DMS 273 (cell line): ENCODE data around the gene KRT3.

Experiments used
- DNase-seq: peaks from one replicate; lab custom pipeline; 2025; ENCODE audit not compliant: unreplicated experiment; lab: John Stamatoyannopoulos, UW

Gene KRT3

DNA sequence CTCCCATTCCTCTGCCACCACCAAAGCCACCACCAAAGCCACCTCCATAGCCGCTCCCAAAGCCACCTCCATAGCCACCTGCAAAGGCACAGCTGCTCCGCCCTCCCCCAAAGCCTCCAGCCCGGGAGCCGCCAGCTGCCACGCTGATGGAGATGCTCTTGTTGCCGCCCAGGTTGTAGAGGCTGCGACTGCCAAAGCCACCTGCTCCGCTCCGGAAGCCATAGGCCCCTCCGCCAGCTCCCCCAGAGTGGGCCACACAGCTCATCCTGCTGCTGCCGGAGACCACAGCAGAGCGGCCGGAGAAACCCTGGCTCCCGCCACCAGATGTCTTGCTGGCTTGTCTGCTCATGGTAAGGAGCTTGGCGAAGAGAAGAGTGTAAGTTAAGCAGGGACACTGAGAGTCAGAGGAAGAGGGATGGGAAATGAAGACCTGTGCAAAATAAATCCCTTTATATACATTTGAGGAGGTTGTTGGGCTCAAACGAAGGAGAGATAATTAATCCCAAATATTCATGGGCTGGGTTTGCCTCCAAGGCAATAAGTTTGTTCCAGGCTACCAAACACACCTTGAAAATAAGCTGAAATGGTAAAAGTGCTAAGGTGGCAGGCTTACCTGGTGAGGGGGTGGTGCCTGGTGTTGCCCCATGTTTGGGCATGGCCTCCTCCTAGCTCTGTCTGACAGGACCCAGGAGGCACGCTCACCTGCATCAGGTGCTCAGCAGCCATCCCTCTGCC, at the start of gene KRT3:
Gene KRT3, minus strand, starts transcription at position 424 of the 735 bp plus-strand sequence. Its CDS starts 75 bp downstream, at position 349.
- DNase-seq: no peak

DNA sequence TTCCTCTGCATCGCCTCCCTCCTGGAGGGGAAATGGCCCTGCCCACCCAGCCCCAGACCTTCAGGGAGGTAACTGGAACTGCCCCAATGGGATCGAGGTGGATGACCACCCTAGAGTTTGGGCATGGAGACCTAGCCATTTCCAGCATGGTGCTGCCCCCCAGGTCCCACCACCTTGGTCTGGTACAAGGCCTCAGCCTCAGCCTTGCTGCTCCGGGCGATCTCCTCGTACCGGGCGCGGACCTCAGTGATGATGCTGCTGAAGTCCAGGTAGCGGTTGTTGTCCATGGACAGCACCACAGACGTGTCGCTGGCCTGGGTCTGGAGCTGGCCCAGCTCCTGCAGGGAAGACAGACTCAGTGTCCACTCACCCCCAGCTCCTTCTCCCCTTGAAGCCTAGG, 48.5 kb upstream of the KRT3 start:
- DNase-seq: no peak

DNA sequence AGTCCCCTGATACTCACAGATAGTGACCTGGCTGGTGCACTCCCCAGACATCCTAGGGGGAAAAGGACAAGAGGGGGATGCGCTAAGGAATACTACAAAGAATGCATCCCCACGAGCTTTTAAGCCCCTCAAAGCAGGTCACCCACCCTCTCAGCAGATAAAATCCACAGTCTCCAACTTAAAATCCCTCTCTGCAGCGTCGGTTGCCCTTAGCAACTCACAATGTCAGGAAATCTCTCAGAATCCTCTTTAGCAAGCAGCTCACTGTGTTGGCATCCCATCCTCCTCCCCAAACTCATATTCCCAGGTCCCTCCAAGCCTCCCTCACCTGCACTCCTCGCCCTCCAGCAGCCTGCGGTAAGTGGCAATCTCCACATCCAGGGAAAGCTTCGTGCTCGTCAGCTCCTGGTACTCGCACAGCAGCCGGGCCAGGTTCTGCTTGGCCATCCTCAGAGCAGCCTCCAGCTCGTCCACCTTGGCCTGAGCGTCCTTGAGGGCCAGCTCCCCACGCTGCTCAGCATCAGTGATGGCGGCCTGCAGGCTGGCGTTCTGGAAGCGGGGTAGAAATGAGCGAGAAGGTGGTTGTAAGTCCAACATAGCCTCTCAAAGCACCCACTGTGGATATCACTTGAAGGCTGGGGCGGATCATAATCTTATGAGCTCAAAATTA, 43.7 kb upstream of the KRT3 start:
- DNase-seq: no peak

DNA sequence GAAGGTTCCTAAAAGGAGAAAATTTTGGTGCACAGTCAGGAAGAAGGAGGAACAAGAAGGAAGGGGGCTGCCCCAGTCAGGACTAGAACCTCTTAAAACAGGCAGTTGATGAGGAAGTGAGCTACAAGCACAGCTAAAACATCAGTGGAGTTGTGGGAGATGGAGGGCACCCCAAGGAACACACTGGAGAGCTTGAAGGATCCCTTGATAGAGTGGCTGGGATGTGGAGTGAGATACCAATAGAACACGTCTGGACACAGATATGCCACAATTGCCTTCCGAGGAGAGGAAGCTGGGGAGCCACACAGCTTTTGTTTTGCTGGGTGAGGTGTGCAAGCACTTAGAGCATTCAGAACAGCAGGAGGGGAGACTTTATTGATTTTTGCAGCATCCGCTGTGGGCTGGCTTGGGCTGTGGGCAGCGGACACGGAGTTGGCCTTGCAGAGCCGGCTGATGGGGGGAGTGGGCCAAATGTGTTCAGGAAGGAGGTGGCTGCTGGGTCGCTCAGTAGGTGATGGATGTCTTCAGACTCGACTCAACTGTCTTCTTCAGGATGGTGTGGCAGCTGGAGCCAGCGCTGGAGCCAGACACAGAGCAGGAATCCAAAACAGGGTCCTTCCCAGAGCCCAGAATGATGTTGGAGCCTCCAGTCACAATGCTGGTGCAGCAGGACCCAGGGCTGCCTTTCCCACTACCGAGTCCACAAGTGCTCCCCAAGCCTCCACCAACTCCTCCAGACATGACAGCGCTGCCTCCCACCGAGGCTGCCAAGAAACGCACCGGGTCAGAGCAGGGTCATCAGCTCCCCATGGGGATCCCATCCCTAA, 42.9 kb upstream of the KRT3 start:
- DNase-seq: no peak

DNA sequence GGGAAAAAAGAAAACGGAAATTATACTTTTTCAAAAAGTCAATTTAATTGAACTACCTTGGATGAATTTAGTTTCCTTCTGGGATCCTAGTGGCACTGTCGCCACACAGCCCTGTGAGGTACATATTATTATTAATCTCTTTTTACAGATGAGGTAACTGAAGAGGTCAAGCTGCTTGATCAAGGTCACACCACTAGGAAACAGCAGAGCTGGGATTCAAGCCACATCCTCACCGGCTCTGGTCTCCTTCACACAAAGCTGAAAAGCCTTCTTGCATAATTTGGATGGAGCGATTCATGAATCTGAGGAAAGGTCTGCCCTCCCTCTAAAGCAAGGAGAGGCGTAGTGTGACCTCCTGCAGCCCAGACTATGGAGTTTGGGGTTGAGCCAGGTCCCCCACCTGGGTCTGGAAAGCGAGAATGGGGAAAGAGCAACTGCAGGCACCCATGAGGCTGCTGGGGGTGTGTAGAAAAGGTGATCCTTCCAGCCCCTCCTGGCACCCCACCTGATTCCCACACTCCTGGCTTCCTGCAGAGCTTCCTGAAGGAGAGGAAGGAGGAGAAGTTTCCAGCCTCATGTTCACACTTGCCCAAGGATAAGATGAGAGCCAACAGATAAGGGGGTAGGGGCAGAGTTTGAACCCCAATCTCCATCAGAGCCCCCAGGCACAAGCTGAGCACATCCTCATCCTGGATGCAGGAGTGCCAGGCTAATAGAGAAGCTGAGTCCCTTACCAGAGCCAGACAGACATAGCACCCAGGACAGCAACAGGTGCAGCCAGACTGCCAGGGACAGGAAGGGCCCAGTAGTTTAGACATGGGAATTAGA, 42.1 kb upstream of the KRT3 start:
- DNase-seq: no peak

DNA sequence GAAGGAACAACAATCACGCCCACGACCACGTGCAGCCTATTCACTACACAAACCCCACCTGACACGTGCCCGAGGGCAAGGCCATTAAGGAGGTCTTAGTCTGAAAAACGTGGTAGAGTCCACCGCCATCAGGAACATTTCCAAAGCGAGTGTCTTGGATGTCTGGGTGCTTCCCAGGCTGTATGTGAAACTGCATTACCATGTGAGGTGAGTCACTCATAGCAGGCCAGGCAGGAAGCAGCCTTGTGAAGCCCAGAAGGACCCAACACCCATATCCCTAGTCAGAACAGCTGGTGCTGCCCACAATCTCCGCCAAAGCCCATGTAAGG, 41.5 kb upstream of the KRT3 start:
- DNase-seq: no peak

DNA sequence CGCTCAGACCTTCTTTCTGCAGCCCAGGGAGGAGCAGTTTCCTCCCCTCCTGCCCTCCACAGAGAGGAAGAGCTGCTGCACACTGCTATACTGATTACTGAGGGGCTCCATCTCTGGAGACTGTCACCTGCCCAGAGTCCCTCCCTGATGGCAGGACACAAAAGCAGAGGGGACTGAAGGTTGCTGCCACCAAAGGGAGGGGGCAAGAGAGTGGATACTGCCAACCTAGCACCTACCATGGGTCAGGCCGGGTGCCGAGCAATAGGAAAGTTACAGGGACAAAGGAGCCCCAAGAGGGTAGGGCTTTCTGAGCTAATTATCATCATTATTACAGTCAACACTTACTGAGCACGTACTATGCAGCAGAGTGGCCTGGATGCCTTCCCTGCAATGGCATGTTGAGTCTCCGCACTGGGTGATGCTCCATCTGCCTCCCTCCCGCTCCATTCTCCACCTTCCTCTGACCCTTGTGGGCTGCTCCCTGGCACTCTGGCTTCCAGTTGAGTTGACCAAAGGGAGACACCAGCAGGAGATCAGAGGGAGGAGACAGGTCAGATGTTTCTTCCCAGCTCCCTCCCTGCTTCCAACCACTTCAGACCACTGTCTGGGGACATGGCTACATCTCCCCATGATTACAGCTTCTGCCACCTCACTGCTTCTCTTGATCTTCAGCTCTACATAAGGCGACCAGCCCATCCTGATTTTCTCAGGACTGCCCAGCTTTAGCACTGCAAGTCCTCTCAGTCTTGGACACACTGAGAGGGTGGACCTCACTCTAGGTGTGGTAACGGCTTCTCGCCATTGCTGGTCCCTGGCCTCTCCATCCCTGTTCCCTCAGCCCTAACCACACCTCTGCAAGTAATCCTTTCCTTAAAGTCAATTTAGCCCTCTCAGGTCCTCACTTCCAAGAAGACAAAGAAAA, 40.8 kb upstream of the KRT3 start:
- DNase-seq: no peak

DNA sequence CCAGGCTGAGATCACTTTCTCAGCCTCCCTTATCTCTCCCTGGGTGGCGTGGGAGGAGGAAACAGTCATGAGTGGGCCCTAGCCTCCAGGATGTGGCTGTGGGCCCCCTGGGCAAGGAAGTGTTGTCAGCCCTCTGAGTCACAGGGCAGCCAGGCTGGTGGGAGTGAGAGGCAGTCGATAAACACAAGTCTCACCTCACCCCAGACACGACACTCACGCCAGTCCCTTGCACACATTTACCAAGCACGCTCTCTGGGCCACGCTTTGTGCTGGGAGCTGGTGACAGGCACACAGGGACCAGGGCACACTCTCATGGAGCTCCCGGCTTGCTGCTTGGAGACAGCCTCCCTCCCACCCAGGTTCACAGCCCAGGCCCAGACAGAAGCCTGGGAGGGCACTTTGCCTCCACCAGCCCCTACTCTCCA, 40.1 kb upstream of the KRT3 start:
- DNase-seq: no peak

DNA sequence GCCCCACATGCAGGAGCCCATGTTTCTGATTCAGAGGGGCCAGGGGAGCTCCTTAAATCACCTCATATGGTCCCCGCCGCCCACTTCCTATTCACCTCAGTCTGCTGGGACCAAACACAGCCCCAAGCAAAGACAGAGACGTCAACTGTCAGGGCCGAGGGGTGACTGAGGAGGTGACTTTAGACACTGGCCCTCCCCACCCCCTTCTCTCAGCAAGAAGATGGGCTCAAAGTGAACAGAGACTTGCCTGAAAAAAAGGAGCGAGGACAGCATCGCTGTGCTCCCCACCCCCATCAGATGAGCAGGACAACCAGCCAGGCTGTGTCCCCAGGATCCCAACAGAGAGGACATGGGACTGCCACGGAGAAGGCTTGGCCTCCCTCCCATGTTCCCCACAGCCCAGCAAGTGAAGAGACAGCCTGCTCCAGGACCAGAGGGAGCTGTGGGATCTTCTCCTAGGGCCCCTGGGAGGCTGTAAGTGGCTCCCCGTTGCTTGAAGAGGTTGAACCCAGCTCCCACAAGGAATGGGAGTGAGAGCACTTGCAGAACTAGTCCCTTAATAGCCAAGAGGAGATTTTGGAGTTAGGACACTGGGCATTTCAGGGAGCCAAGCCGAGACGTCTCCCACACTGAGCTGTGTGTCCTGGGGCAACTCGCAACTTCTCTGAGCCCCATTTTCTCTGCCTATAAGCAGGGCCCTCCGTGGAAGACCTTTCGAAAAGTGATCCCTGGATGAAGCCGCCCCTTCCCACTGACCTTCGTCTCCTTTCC, 39.5 kb upstream of the KRT3 start:
- no peak for DNase-seq

DNA sequence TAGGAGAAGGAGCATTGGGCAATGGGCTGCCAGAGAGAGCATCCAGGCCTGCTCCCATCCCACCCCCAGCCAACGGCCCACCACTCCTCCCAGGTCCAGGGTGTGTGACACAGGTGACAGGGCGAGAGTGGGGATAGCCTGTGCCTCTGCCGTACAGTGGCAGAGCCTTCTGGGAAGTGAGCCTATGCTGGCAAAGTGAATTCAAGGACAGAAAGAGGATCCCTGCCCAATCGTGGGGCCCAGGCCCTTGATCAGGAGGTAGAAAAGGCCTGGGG, 38.7 kb upstream of the KRT3 start:
- no peak for DNase-seq

DNA sequence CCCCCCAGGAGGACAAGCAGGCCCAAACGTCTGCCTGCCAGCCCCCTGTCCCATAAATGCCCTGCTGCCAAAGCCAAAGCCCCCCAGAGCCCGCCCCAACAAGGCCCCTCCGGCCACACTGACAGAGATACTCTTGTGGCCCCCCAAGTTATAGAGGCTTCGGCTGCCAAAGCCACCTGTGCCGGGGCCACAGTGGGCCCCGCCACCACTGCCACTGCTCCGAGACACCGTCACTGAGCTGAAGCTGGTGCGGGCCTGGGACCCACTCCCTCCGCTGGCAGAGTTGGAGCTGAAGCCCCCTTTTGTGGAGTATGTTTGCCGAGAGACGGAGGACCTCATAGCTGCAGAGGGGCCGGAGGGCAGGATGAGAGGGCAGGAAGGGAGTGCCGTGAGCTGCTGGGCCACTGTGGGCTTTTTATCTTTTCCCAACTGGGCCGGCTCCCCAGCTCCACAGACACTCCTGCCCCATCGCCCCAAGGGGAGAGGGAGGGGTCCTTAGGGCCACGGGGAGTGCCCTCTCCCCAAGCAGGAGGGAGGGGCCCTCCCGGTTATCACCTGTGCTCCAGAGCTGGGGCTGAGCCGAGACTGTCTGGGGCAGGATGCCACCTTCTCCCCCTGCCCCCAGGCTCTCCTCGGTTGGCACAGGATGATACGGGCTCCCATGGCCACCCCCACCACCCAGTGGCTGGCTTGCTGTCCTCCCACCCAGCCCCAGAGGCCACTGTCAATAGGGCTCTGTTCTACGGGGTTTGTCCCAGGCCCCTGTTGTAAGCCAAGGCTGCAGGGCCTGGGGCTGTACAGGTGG, 38.2 kb upstream of the KRT3 start, which contains the start of gene KRT79:
Gene KRT79, minus strand, starts transcription at position 390 of the 805 bp plus-strand sequence. Its CDS starts 51 bp downstream, at position 339.
- no peak for DNase-seq

DNA sequence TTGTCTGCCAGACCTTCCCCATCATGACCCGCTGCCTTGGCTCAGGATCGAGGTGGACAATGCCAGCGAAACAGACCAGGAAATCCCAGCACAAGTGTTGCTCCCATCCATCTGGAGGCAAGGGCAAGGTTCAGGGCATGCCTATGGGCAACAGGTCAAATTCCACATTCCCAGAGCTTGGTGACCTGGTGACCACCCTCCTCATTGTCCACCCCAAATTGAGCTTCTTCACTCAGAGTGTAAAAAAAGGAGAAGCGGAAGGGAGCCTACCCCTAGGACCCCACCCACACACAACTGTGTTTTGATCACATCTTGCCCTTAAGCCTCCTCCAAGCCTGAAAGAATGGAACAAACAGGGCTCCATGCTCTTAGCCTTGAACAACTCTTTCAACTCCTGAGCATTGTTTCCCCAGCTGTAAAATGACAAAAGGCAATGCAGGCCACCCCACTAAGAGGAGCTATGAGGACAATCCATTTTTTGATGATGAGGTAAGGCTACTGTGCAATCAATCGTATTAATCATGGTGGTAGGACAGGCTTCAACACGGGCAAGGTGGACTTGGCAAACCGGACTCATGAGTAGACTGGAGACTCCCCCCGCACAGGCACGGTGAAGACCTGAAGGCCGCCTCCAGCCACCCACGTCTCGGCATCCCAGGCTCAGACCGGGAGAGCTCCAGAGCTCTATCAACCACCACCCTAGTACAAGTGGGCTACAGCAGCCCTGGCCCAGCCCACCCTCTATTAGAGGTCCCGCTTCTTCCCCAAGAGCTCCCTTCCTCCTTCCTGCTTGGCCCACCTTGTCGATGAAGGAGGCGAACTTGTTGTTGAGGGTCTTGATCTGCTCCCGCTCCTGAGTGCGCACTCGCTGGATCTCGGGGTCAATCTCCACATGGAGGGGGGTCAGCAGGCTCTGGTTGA, 37.3 kb upstream of the KRT3 start:
- no peak for DNase-seq

DNA sequence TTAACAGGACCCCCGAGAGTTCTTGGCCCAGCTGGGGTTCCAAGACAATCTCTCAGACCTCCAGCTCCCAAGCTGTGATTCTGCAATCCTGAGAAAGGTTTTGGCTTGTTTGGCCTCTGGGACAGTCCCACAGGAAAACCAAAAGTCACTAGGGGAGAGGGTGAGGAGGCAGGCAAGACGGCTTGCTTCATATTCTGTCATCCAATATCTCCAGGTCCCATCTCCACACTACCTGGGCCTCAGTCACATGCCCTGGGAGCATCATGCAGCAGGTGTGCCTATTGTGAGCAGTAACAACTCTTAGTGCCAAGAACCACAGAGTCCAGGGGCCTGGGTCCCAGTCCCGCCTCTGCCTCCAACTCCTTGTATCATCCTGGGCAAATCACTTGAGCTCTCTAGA, 36.5 kb upstream of the KRT3 start:
- no peak for DNase-seq

DNA sequence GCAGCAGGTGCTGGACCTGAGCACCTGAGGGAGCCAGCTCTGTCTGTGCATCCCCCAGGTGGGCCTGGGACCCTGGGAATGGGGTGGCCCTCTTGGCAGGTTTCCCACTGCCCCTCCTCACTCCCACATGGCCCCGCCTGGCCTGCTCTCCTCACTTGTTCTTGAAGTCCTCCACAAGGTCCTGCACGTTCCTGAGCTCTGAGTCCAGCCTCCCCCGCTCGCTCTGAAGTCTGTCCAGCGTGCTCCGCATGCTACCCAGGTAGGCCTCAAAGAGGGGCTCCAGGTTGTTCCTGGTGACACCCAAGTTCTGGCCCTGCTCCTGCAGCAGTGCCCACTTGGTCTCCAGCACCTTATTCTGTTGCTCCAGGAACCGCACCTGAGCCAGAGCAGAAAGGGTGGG, 35.3 kb upstream of the KRT3 start:
- DNase-seq: no peak

DNA sequence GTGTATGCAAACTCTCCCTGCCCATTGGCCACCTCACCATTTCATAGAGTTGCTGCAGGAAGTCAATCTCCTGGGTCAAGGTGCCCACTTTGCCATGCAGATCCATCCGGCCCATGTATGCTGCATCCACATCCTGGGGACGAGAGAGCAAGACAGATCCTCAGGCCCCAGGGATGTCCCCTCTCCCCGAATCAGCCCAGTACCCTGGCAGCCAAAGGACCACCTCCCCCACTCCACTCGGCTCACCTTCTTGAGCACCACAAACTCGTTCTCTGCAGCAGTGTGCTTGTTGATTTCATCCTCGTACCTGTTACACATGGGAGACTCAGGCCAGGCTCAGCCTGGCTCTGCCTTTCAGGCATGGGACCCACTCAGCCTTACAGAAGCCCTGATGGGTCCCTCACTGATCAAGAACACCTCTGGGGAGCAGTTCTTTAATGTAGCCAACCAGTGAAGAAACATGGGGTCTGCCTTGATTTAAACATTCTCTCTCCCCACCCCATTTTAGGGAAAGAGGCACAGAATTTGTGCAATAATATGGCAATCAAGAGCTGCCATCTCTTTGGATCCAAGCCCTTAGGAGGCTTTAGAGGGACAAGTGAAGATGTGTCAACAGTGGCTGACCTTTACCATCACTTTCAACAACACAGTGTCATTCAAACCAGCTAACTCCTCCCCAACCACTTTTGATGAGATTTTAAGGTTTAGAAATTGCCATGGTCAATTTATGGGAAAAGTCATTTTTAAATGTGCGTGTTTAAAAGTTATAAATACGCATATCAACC, 34.3 kb upstream of the KRT3 start:
- DNase-seq: no peak

DNA sequence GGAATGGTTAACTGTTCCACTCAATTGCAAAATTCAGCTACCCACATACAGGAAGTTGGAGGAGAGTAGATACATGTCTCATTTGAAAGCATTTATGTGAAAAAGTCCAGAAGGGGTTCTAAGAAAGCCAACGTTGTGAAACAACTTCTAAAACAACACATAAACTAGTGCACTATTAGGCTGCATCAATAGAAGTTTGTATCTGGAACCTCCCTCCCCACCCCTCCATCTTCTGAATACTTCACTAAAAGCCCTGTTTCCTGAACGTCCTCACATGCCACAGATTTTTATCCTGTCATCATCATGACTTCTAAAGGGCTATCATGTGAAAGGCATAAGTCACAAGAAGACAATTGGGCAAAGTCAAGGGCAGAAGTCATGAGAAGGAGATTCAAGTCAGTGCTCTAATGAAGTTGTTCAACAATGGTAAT, 32.7 kb upstream of the KRT3 start:
- DNase-seq: no peak

DNA sequence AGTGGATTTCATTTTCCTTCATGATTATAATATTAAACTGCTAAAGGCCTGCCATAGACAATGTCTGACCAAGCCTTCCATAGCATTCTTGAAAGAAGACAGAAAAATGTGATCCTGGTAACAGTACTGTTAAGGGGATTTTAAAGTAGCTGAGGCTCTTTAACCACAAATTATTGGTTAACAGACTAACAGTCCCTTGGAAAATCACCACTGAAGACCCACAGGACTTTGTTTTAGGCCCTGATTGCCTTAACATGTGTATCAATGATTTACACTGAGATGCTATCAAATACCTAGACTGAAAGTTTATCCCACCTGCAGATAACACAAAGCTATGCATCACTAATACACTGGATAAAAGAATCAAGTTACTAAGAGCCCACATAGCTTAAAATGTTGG, 32.2 kb upstream of the KRT3 start:
- no peak for DNase-seq
